ENCODE results near the gene ZNF432. TPM values are rescaled to one million over a fixed set of nuclear protein-coding genes. Genes with fewer than 3 reads are reported as not detected.
"Not testable (repeated sequence)": the region's sequence is repeated elsewhere in the genome, so short reads cannot be mapped to it uniquely, and the experiment has no call there.

The ZNF432 gene
- total RNA-seq, 4 donors from 2014 or later: 8.2 to 20.7 (median 11.2) TPM

GRCh38 chr19:52034051-52034728, 14.4 kb downstream of the ZNF432 start:
- H3K4me3 ChIP-seq (ENCODE audit: low read depth, poor library complexity, severe bottlenecking): no peak overlapping the region
- intact Hi-C loops (cut with DNase I; ENCODE audit: low total_unique reads): no loop called here
- TF ChIP-seq CTCF (IDR thresholded peaks at IDR 0.05) (no peak), POLR2A (IDR thresholded peaks at IDR 0.05) (no peak)
- 96 to 97% methylated on average over 12 of the region's 12 CpGs for WGBS, 2 donors
- DNase-seq (ENCODE audit: low spot score in 2 of 2): no peak

GRCh38 chr19:52028780-52029123, 19.9 kb downstream of the ZNF432 start:
- peak overlapping the region; percentile 86 for H3K4me3 ChIP-seq (ENCODE audit: low read depth, poor library complexity, severe bottlenecking)
- TF ChIP-seq CTCF (IDR thresholded peaks at IDR 0.05): no peak
- no peak for TF ChIP-seq POLR2A (IDR thresholded peaks at IDR 0.05)
- WGBS, 2 donors: 20 to 22% methylated on average over 5 of the region's 5 CpGs
- no peak for DNase-seq (ENCODE audit: low spot score in 2 of 2)
- intact Hi-C loops (cut with DNase I; ENCODE audit: low total_unique reads): no loop called here

GRCh38 chr19:52028027-52028779, 20.4 kb downstream of the ZNF432 start, which contains the start of gene ZNF614:
TSS of gene ZNF614 (minus strand) at chr19:52028379. CDS start at chr19:52025745, 2,634 bp downstream.
- 0 to 1% methylated on average over 47 to 53 of the region's 53 CpGs for WGBS, 2 donors
- peak; percentile 82 to 97 for DNase-seq (ENCODE audit: low spot score in 2 of 2)
- intact Hi-C loops (cut with DNase I; ENCODE audit: low total_unique reads): no loop called here
- TF ChIP-seq POLR2A (IDR thresholded peaks at IDR 0.05) (no peak), CTCF (IDR thresholded peaks at IDR 0.05) (no peak)
- peak within 1 kb of the TSS; percentile 86 for H3K4me3 ChIP-seq (ENCODE audit: low read depth, poor library complexity, severe bottlenecking)

- WGBS, 2 donors: 84 to 89% methylated on average over 15 of the region's 15 CpGs
- intact Hi-C loops (cut with DNase I; ENCODE audit: low total_unique reads); DNase-seq (ENCODE audit: low spot score in 2 of 2); H3K4me3 ChIP-seq (ENCODE audit: low read depth, poor library complexity, severe bottlenecking): not testable (repeated sequence)
These were observed 22.2 kb downstream of the ZNF432 start for GRCh38 chr19:52026255-52026990.

GRCh38 chr19:52024478-52024877, 24.2 kb downstream of the ZNF432 start:
- intact Hi-C loops (cut with DNase I; ENCODE audit: low total_unique reads); DNase-seq (ENCODE audit: low spot score in 2 of 2): not testable (repeated sequence)
- WGBS, 2 donors: 98 to 99% methylated on average over 4 of the region's 4 CpGs

GRCh38 chr19:52022193-52022592, 26.4 kb downstream of the ZNF432 start:
- intact Hi-C loops (cut with DNase I; ENCODE audit: low total_unique reads): no loop called here
- no peak for DNase-seq (ENCODE audit: low spot score in 2 of 2)
- WGBS, 2 donors: 96 to 98% methylated on average over 15 of the region's 15 CpGs
- TF ChIP-seq CTCF (IDR thresholded peaks at IDR 0.05) (no peak), POLR2A (IDR thresholded peaks at IDR 0.05) (no peak)
- H3K4me3 ChIP-seq (ENCODE audit: low read depth, poor library complexity, severe bottlenecking): no peak overlapping the region

More at GRCh38 chr19:52024478-52024877, 24.2 kb downstream of the ZNF432 start:
- H3K4me3 ChIP-seq (ENCODE audit: low read depth, poor library complexity, severe bottlenecking): not testable (repeated sequence)
